HepG2 (cell line): ENCODE measurements around the gene DLG2. TPM values are rescaled to one million over a fixed set of nuclear protein-coding genes. Genes with fewer than 3 reads are reported as not detected.

Source experiments
- ATAC-seq: fragments of 200-7000 bp; cut with Tn5 transposase; 3 replicates; pipeline ENCODE4 v1.9.1; 2020; ENCODE audit warnings: mild to moderate bottlenecking, moderate library complexity
- BruUV-seq: library from RNA; stranded (reverse); fragments of 400-500 nt; replicated peaks from 2 replicates; lab custom pipeline; 2021; lab: Mats Ljungman, UMichigan
- CTCF ChIA-PET: fragments of 300-600 bp; formaldehyde crosslinking; extraction: SDS; loops from one replicate; lab custom pipeline; 2021; ENCODE audit warnings: low total read pairs, inconsistent platforms, low intra/inter-chr PET ratio; lab: Yijun Ruan, JAX
- POLR2A ChIA-PET: fragments of 350-600 bp; sonication (Branson Sonifier 250); formaldehyde crosslinking; loops from one replicate; lab custom pipeline; 2020; ENCODE audit warnings: antibody characterized with exemption, inconsistent platforms; lab: Yijun Ruan, JAX
- DNase-seq: peaks from one replicate; pipeline ENCODE4 v3.0.0-alpha.2; 2015; ENCODE audit warnings: low spot score
- FAIRE-seq: peaks from 3 replicates; lab custom pipeline; 2011; peaks lifted over from hg19 to GRCh38; lab: Jason Lieb, UNC
- H2AFZ ChIP-seq: one replicate; pipeline ENCODE4 v1.6.1; 2011; ENCODE audit warnings: low read length, inconsistent platforms
- H3K27ac ChIP-seq: fragments of 300-600 bp; 3 replicates; pipeline ENCODE4 v1.8.0; 2011; ENCODE audit warnings: mixed run types, mild to moderate bottlenecking, mixed read lengths, low read length, inconsistent platforms; ENCODE audit not compliant: insufficient read depth; ENCODE audit errors: extremely low read length
- H3K27me3 ChIP-seq, 2 experiments: fragments of 200-600 bp in 1 of 2; 2 replicates in 1 of 2; 3 replicates in 1 of 2; pipeline versions ENCODE4 v1.6.0 to v1.8.0; 2011; ENCODE audit warnings: low read length in 2 of 2, mild to moderate bottlenecking in 2 of 2, moderate library complexity in 2 of 2, inconsistent platforms in 1 of 2; ENCODE audit not compliant: insufficient read depth in 2 of 2, control insufficient read depth in 1 of 2
- H3K36me3 ChIP-seq, 2 experiments: fragments of 200-600 bp in 1 of 2; replicated peaks in 1 of 2; 2 replicates in 1 of 2; 3 replicates in 1 of 2; pipeline versions ENCODE4 v1.5.1 to v1.8.0; 2011; ENCODE audit warnings: low read length in 2 of 2, inconsistent platforms in 1 of 2; ENCODE audit not compliant: insufficient read depth in 2 of 2, control insufficient read depth in 1 of 2
- H3K4me1 ChIP-seq: 2 replicates; pipeline ENCODE4 v1.5.1; 2012; ENCODE audit warnings: low read length, inconsistent platforms; ENCODE audit not compliant: insufficient read depth
- H3K4me2 ChIP-seq: 2 replicates; pipeline ENCODE4 v1.6.0; 2011; ENCODE audit warnings: low read depth, low read length, inconsistent platforms
- H3K4me3 ChIP-seq, 3 experiments: fragments of 200-600 bp in 1 of 3; sonication (generic), shearing (Covaris generic) in 1 of 3; replicated peaks in 1 of 3; 2 replicates each; pipeline ENCODE4 v1.5.1; 2011 to 2016; ENCODE audit warnings: low read length in 3 of 3, inconsistent platforms in 2 of 3, low read depth in 2 of 3, mild to moderate bottlenecking in 2 of 3, control low read depth in 1 of 3, mixed read lengths in 1 of 3; ENCODE audit not compliant: insufficient read depth in 1 of 3
- H3K79me2 ChIP-seq: one replicate; pipeline ENCODE4 v1.6.1; 2011; ENCODE audit warnings: low read length, inconsistent platforms; ENCODE audit not compliant: insufficient read depth
- H3K9ac ChIP-seq: 2 replicates; pipeline ENCODE4 v1.6.0; 2011; ENCODE audit warnings: mild to moderate bottlenecking, low read depth, low read length, inconsistent platforms; ENCODE audit not compliant: insufficient read depth
- H3K9me3 ChIP-seq: 2 replicates; pipeline ENCODE4 v1.5.1; 2012; ENCODE audit warnings: mild to moderate bottlenecking, low read length
- H4K20me1 ChIP-seq: 2 replicates; pipeline ENCODE4 v1.6.0; 2011; ENCODE audit warnings: inconsistent platforms, mild to moderate bottlenecking, low read length, moderate library complexity; ENCODE audit not compliant: insufficient read depth
- AFF4 ChIP-seq: sonication (generic); formaldehyde crosslinking; IDR thresholded peaks from 2 replicates; pipeline ENCODE4 v1.4.0; 2020; ENCODE audit warnings: missing genetic modification reagents
- E2F5 ChIP-seq: sonication (generic); formaldehyde crosslinking; conservative IDR thresholded peaks from 2 replicates; pipeline ENCODE4 v1.4.0; 2020; ENCODE audit warnings: missing genetic modification reagents
- FOXP4 ChIP-seq: sonication (generic); formaldehyde crosslinking; IDR thresholded peaks from 2 replicates; pipeline ENCODE4 v1.4.0; 2020; ENCODE audit warnings: missing genetic modification reagents
- JUND ChIP-seq: sonication (generic); formaldehyde crosslinking; IDR thresholded peaks from 2 replicates; pipeline ENCODE4 v1.8.0; 2022; ENCODE audit warnings: mild to moderate bottlenecking, missing genetic modification reagents
- KLF15 ChIP-seq: sonication (generic); formaldehyde crosslinking; IDR thresholded peaks from 2 replicates; pipeline ENCODE4 v1.8.1; 2023; ENCODE audit warnings: borderline replicate concordance, mild to moderate bottlenecking, inconsistent platforms, missing genetic modification reagents, mixed read lengths
- MLLT10 ChIP-seq: sonication (generic); formaldehyde crosslinking; IDR thresholded peaks from 2 replicates; pipeline ENCODE4 v1.4.0; 2020; ENCODE audit warnings: missing genetic modification reagents
- NFRKB ChIP-seq: fragments of 450-650 bp; IDR thresholded peaks from 2 replicates; pipeline ENCODE4 v1.6.1; 2017
- PAX8 ChIP-seq: sonication (generic); formaldehyde crosslinking; IDR thresholded peaks from 2 replicates; pipeline ENCODE4 v1.8.0; 2022; ENCODE audit warnings: mild to moderate bottlenecking, missing genetic modification reagents, borderline replicate concordance
- SETDB1 ChIP-seq: sonication (generic); formaldehyde crosslinking; IDR thresholded peaks from 2 replicates; pipeline ENCODE4 v1.5.1; 2020; ENCODE audit warnings: missing genetic modification reagents, mild to moderate bottlenecking, borderline replicate concordance
- STAG1 ChIP-seq: sonication (generic); formaldehyde crosslinking; IDR thresholded peaks from 2 replicates; pipeline ENCODE4 v1.4.0; 2020; ENCODE audit warnings: missing genetic modification reagents
- ZBTB21 ChIP-seq: sonication (generic); formaldehyde crosslinking; IDR thresholded peaks from 2 replicates; pipeline ENCODE4 v1.4.0; 2020; ENCODE audit warnings: missing genetic modification reagents
- ZFP36 ChIP-seq: fragments of 150-350 bp; IDR thresholded peaks from 2 replicates; pipeline ENCODE4 v1.6.1; 2018; ENCODE audit warnings: borderline replicate concordance, low read length, low read depth; ENCODE audit not compliant: partially characterized antibody
- ZFP37 ChIP-seq: sonication (generic); formaldehyde crosslinking; IDR thresholded peaks from 2 replicates; pipeline ENCODE4 v1.4.0; 2020; ENCODE audit warnings: missing genetic modification reagents, borderline replicate concordance
- ZNF639 ChIP-seq: conservative IDR thresholded peaks from 2 replicates; pipeline ENCODE4 v1.6.1; 2018; ENCODE audit warnings: missing genetic modification reagents
- ZNF678 ChIP-seq: sonication (generic); formaldehyde crosslinking; IDR thresholded peaks from 2 replicates; pipeline ENCODE4 v1.4.0; 2020; ENCODE audit warnings: mild to moderate bottlenecking, missing genetic modification reagents
- in situ Hi-C: cut with HindIII; loops from 2 replicates; pipeline ENCODE4 v1.10.0; 2017; ENCODE audit warnings: low pct_unique_long_range_greater_than_20kb; ENCODE audit not compliant: extremely low pct_ligation_motif_present
- intact Hi-C: fragments of 100-400 bp; cut with micrococcal nuclease; formaldehyde crosslinking; loops from one replicate; pipeline ENCODE4 v1.10.0; 2022; ENCODE audit not compliant: unreplicated experiment
- polyA plus RNA-seq, 8 experiments: library from polyadenylated mRNA; depleted of rRNA in 3 of 8; stranded (reverse) in 7 of 8; unstranded in 1 of 8; fragments of >200 nt; fragmentation: Illumina TruSeq in 4 of 8; extraction: Trizol in 4 of 8; gene quantifications; 2 replicates each; pipeline versions ENCODE4 v1.2.1 to v1.2.3, GENCODE V29; 2011 to 2016; ENCODE audit warnings: low read depth in 4 of 8, missing spikeins in 1 of 8, mixed read lengths in 1 of 8; ENCODE audit not compliant: insufficient read depth in 1 of 8
- total RNA-seq, 5 experiments: library from RNA; depleted of rRNA; stranded (reverse); fragments of >200 nt; fragmentation: Illumina TruSeq; extraction: Trizol; gene quantifications; 2 replicates each; pipeline ENCODE4 v1.2.3, GENCODE V29; 2016; ENCODE audit warnings: low read depth in 1 of 5
- TF ChIP-seq, protein P1 (sequence below): sonication (generic); formaldehyde crosslinking; IDR thresholded peaks from 2 replicates; pipeline ENCODE4 v1.4.0; 2020; ENCODE audit warnings: missing genetic modification reagents, borderline replicate concordance

Gene DLG2
- total and polyA plus RNA-seq, 2 of the 13 experiments (the other 11 are each of a cell fraction or from before 2014, with no cell fraction given), result 0.46 to 1.0 TPM

DNA sequence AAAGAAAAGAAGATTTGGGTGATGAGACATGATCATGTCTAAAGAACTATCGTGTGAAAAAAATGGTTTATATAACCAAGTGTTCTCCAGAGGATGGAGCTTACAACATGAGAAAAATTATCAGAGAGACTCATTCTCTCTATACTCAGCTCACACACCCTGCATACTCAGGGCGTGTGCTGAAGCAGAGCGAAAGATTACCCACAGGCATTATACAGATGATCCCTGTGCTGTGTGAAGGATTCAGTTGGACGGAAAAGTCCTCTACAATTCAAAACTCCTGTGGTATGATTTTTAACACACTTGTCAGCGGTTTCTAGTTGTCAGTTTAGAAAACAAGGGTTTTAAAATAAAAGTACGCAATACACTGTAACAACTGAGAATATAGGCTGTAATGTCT lies 267.3 kb downstream of the DLG2 start (continued):
- no peak for TF ChIP-seq FOXP4 (CRISPR knock-in tag)
- TF ChIP-seq, protein P1, sequence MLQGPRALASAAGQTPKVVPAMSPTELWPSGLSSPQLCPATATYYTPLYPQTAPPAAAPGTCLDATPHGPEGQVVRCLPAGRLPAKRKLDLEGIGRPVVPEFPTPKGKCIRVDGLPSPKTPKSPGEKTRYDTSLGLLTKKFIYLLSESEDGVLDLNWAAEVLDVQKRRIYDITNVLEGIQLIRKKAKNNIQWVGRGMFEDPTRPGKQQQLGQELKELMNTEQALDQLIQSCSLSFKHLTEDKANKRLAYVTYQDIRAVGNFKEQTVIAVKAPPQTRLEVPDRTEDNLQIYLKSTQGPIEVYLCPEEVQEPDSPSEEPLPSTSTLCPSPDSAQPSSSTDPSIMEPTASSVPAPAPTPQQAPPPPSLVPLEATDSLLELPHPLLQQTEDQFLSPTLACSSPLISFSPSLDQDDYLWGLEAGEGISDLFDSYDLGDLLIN, result no peak
- no peak for TF ChIP-seq KLF15 (CRISPR knock-in tag)
- no peak for TF ChIP-seq STAG1 (CRISPR knock-in tag)

DNA sequence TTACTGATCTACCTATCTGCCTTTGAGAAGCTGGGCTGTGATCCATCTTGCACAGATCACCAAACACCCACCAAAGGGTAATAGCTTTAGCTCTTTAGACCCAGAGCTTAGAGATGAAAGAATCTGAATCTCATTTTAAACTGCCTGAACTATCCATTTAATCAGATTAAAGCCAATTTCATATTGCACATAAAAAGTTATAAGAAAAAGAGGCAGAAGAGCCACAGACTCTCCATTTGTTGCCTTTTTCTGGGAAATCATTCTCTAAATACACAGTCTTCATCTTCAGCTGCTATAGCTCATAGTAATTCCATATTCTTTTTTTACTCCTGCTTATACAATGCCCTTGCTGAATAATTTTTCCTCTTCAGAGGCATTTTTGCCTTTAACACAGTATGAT lies 271.2 kb downstream of the DLG2 start:
- no peaks in the 10 kb centered on the region for H3K4me1 ChIP-seq
- ChIA-PET POLR2A (no interaction called here), CTCF (no interaction called here)
- H4K20me1 ChIP-seq, result no peaks in the 10 kb centered on the region
- no peaks in the 10 kb centered on the region for H3K9me3 ChIP-seq
- no peak overlapping the region for H2AFZ ChIP-seq
- H3K4me2 ChIP-seq, result no peak overlapping the region
- in situ Hi-C loops (no loop called here), intact Hi-C loops (no loop called here)
- no peaks in the 10 kb centered on the region; a peak in 1 of 5 replicates for H3K27me3 ChIP-seq
- no peaks in the 10 kb centered on the region for H3K79me2 ChIP-seq
- no peak overlapping the region for H3K4me3 ChIP-seq
- ATAC-seq, result no peak
- H3K27ac ChIP-seq, result no peak overlapping the region
- no peaks in the 10 kb centered on the region for H3K36me3 ChIP-seq
- DNase-seq, result no peak
- no peak overlapping the region for H3K9ac ChIP-seq
- BruUV-seq, result no TSS peak
- FAIRE-seq, result no peak
- TF ChIP-seq AFF4 (CRISPR knock-in tag) (no peak), ZFP37 (CRISPR knock-in tag) (no peak), ZFP36 (no peak), SETDB1 (CRISPR knock-in tag) (no peak), ZNF639 (CRISPR knock-in tag) (no peak), ZNF678 (no peak), E2F5 (no peak), JUND (CRISPR knock-in tag) (no peak), PAX8 (CRISPR knock-in tag) (no peak), ZBTB21 (CRISPR knock-in tag) (no peak), MLLT10 (CRISPR knock-in tag) (no peak), NFRKB (no peak)
